DOHH2 (cell line): ENCODE results near the gene MAP2K2.

Experiments used
- H3F3A ChIP-seq: fragments of 200-600 bp; sonication (generic), shearing (Covaris generic); 2 replicates; pipeline ENCODE4 v1.6.0; 2016; ENCODE audit warnings: antibody characterized with exemption, mild to moderate bottlenecking; ENCODE audit not compliant: control insufficient read depth, insufficient read depth
- H3K27ac ChIP-seq: fragments of 200-600 bp; sonication (generic); 2 replicates; pipeline ENCODE4 v1.5.1; 2014; ENCODE audit warnings: low read depth, mild to moderate bottlenecking, low read length, moderate library complexity
- H3K27me3 ChIP-seq: fragments of 200-600 bp; sonication (generic); 2 replicates; pipeline ENCODE4 v1.6.1; 2014; ENCODE audit warnings: mild to moderate bottlenecking, low read length, mixed read lengths; ENCODE audit not compliant: control insufficient read depth
- H3K36me3 ChIP-seq: fragments of 200-600 bp; sonication (generic); 2 replicates; pipeline ENCODE4 v1.6.1; 2014; ENCODE audit warnings: mild to moderate bottlenecking, low read length, moderate library complexity, mixed read lengths; ENCODE audit not compliant: control insufficient read depth
- H3K4me1 ChIP-seq: fragments of 200-600 bp; sonication (generic); 2 replicates; pipeline ENCODE4 v1.6.1; 2014; ENCODE audit warnings: mild to moderate bottlenecking, low read length, mixed read lengths; ENCODE audit not compliant: control insufficient read depth
- H3K4me2 ChIP-seq: fragments of 200-600 bp; sonication (generic); 2 replicates; pipeline ENCODE4 v1.6.0; 2014; ENCODE audit warnings: mild to moderate bottlenecking, low read length, moderate library complexity
- H3K4me3 ChIP-seq: fragments of 200-600 bp; sonication (generic); 2 replicates; pipeline ENCODE4 v1.5.1; 2014; ENCODE audit warnings: mild to moderate bottlenecking, low read length, mixed read lengths
- H3K79me2 ChIP-seq: fragments of 200-600 bp; sonication (generic); 2 replicates; pipeline ENCODE4 v1.6.1; 2014; ENCODE audit warnings: mild to moderate bottlenecking, low read length, mixed read lengths; ENCODE audit not compliant: control insufficient read depth
- H3K9me2 ChIP-seq: fragments of 200-600 bp; sonication (generic); replicated peaks from 2 replicates; pipeline ENCODE4 v1.6.1; 2014; ENCODE audit warnings: mild to moderate bottlenecking, low read length, mixed read lengths; ENCODE audit not compliant: control insufficient read depth
- H3K9me3 ChIP-seq: fragments of 200-600 bp; sonication (generic); 2 replicates; pipeline ENCODE4 v1.6.1; 2014; ENCODE audit warnings: antibody characterized with exemption, low read length, mixed read lengths; ENCODE audit not compliant: control insufficient read depth, insufficient read depth
- H4K20me1 ChIP-seq: fragments of 200-600 bp; sonication (generic); 2 replicates; pipeline ENCODE4 v1.6.0; 2014; ENCODE audit warnings: low read depth, mild to moderate bottlenecking, antibody characterized with exemption, low read length, moderate library complexity; ENCODE audit not compliant: control insufficient read depth, insufficient read depth
- EZH2phosphoT487 ChIP-seq: fragments of 200-600 bp; sonication (generic); IDR thresholded peaks from 2 replicates; pipeline ENCODE4 v1.6.1; 2017; ENCODE audit warnings: borderline replicate concordance, mild to moderate bottlenecking, antibody characterized with exemption, low read length, moderate library complexity, mixed read lengths
- TF ChIP-seq, protein P1 (sequence below): fragments of 200-600 bp; sonication (generic); IDR thresholded peaks from one replicate; pipeline ENCODE4 v1.5.1; 2014; ENCODE audit warnings: antibody characterized with exemption, mild to moderate bottlenecking, low read depth, low read length; ENCODE audit not compliant: poor library complexity, severe bottlenecking

The MAP2K2 gene

DNA sequence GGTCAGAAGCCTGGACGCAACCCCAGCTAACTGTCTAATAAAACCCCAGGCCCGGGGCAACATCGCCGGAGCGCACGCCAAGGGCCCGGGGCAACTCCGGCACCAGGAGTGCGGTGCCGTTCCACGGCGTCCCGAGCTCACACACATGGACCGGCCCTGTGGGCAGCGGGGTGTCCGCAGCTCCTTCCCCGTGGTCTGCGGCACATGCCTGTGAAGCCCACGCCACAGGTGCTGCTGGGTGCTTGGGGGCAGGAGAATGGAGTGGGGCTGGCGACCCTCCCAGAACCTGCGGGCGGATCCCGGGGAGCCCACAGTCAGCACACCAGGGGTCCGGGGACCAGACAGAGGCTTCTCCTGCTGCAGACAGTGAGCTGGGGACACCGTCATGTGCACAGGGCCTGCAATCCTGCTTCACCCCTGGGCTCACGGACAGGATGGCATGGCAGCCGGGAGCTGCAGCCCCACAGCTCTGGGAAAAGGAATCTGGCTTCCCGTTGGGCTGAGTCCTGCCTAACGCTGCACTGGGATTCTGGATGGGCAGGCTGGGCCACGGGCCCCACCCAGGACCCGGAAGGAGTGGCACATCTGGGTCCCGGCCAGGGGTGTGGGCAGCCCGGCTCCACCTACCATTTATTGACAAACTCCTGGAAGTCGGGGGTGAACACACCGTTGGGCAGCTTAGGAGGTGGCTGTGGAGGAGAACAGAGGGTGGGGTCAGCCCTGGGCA, 29.0 kb downstream of the MAP2K2 start:
- peaks cover 40% of the 10 kb centered on the region for H3K36me3 ChIP-seq
- no peaks in the 10 kb centered on the region for H3K79me2 ChIP-seq
- H4K20me1 ChIP-seq, result no peaks in the 10 kb centered on the region
- H3F3A ChIP-seq, result no peaks in the 10 kb centered on the region
- H3K4me2 ChIP-seq, result no peak overlapping the region
- H3K27me3 ChIP-seq, result no peaks in the 10 kb centered on the region
- H3K9me3 ChIP-seq, result no peaks in the 10 kb centered on the region
- TF ChIP-seq, protein P1, sequence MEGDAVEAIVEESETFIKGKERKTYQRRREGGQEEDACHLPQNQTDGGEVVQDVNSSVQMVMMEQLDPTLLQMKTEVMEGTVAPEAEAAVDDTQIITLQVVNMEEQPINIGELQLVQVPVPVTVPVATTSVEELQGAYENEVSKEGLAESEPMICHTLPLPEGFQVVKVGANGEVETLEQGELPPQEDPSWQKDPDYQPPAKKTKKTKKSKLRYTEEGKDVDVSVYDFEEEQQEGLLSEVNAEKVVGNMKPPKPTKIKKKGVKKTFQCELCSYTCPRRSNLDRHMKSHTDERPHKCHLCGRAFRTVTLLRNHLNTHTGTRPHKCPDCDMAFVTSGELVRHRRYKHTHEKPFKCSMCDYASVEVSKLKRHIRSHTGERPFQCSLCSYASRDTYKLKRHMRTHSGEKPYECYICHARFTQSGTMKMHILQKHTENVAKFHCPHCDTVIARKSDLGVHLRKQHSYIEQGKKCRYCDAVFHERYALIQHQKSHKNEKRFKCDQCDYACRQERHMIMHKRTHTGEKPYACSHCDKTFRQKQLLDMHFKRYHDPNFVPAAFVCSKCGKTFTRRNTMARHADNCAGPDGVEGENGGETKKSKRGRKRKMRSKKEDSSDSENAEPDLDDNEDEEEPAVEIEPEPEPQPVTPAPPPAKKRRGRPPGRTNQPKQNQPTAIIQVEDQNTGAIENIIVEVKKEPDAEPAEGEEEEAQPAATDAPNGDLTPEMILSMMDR, result no peak
- TF ChIP-seq EZH2phosphoT487, result no peak
- H3K4me1 ChIP-seq, result no peaks in the 10 kb centered on the region
- no peaks in the 10 kb centered on the region for H3K9me2 ChIP-seq
- no peak overlapping the region for H3K4me3 ChIP-seq
- no peak overlapping the region for H3K27ac ChIP-seq

DNA sequence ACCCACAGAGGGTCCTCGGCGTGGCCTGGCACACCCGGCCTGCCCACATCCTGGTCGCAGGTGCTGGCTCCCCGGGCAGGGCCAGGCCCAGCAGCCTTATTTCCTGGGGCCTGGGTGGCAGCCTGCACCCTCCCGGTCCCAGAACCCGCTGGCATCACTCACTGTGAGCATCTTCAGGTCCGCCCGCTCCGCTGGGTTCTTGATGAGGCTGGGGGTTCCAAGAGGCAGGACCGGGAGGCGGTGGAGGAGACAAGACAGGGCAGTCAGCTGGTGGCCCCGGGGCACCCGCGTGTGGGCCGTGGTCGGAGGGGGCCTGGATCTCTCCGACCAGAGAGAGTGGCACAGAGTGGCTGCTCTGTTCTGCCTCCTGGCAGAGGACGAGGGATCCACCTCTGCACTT, 29.6 kb downstream of the MAP2K2 start:
- Histone ChIP-seq H3K9me2 (no peaks in the 10 kb centered on the region), H3F3A (no peaks in the 10 kb centered on the region), H3K4me3 (no peak overlapping the region), H4K20me1 (no peaks in the 10 kb centered on the region), H3K4me1 (no peaks in the 10 kb centered on the region), H3K27me3 (no peaks in the 10 kb centered on the region), H3K27ac (no peak overlapping the region), H3K9me3 (no peaks in the 10 kb centered on the region), H3K4me2 (no peak overlapping the region), H3K79me2 (no peaks in the 10 kb centered on the region), H3K36me3 (peaks cover 38% of the 10 kb centered on the region)
- TF ChIP-seq EZH2phosphoT487, result no peak
- TF ChIP-seq, protein P1, result no peak

DNA sequence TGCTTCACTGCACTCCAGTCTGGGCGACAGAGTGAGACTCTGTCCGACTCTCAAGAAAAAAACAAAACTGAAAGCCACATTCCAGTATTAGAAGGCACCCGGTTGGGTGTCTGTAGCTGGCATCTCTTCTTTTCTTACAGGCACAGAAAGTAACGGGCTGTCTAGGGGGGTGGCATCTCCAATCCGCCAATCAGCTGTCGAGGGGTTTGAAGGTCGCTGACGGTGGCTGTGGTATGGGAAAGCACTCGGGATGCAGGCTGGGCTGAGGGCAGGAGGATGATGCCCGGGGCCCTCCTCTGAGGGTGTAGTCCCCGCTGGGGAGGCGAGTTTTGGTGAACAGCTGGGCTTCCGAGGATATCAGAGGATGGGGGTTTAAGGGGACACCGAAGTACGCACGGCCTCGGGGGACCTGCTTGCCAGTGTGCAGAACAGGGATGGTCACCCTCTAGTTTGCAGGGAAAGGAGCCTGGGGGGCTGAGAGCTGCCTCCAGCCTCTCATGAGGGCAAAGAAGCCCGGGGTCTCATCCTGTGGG, 30.2 kb downstream of the MAP2K2 start:
- Histone ChIP-seq H4K20me1 (no peaks in the 10 kb centered on the region), H3K4me3 (no peak overlapping the region), H3K27me3 (no peaks in the 10 kb centered on the region), H3K9me3 (no peaks in the 10 kb centered on the region), H3K4me2 (no peak overlapping the region), H3K36me3 (peaks cover 36% of the 10 kb centered on the region), H3K79me2 (no peaks in the 10 kb centered on the region), H3K4me1 (no peaks in the 10 kb centered on the region), H3K9me2 (no peaks in the 10 kb centered on the region), H3F3A (no peaks in the 10 kb centered on the region), H3K27ac (no peak overlapping the region)
- no peak for TF ChIP-seq EZH2phosphoT487
- TF ChIP-seq, protein P1, result no peak
